Vagina (tissue), 2 donors: Measurements from ENCODE around the gene RSPH3. TPM values are rescaled to one million over a fixed set of nuclear protein-coding genes. Genes with fewer than 3 reads are reported as not detected.

Experiments
- DNase-seq, 2 donors: peaks; one replicate each; pipeline ENCODE4 v3.0.0-alpha.2; 2017; ENCODE audit errors: extremely low spot score in 2 of 2
- H3K27ac ChIP-seq: fragments of 200-600 bp; sonication (generic); one replicate; pipeline ENCODE4 v1.5.1; 2019
- H3K27me3 ChIP-seq: fragments of 200-600 bp; sonication (generic); one replicate; pipeline ENCODE4 v1.5.1; 2019
- H3K36me3 ChIP-seq, 2 donors: fragments of 200-600 bp; sonication (generic); one replicate each; pipeline ENCODE4 v1.5.1; 2017 to 2019
- H3K4me1 ChIP-seq: fragments of 200-600 bp; sonication (generic); one replicate; pipeline ENCODE4 v1.5.1; 2019
- H3K4me3 ChIP-seq, 2 donors: fragments of 200-600 bp; sonication (generic); 1 replicate in 1 of 2; 2 replicates in 1 of 2; pipeline ENCODE4 v1.5.1; 2016 to 2019
- H3K9me3 ChIP-seq: fragments of 200-600 bp; sonication (generic); one replicate; pipeline ENCODE4 v1.5.1; 2019
- POLR2A ChIP-seq, 2 donors: fragments of 450-650 bp; IDR thresholded peaks; one replicate each; pipeline ENCODE4 v1.6.1; 2017; ENCODE audit warnings: antibody characterized with exemption in 2 of 2, mild to moderate bottlenecking in 2 of 2, moderate library complexity in 2 of 2
- POLR2AphosphoS5 ChIP-seq, 2 donors: sonication (generic); formaldehyde crosslinking; IDR thresholded peaks; one replicate each; pipeline ENCODE4 v1.9.0; 2017; ENCODE audit warnings: antibody characterized with exemption in 2 of 2, mild to moderate bottlenecking in 2 of 2, low read depth in 1 of 2; ENCODE audit not compliant: insufficient read depth in 1 of 2
- intact Hi-C: fragments of 100-400 bp; cut with DNase I; formaldehyde crosslinking; loops from one replicate; pipeline ENCODE4 v1.15.1; 2023
- total RNA-seq: library from RNA; depleted of rRNA; stranded (reverse); fragments of >200 nt; gene quantifications from one replicate; pipeline ENCODE4 v1.2.3, GENCODE V29; 2016
- TF ChIP-seq, protein P1 (sequence below), 3 experiments: fragments of 450-650 bp in 2 of 3; fragments of 200-600 bp in 1 of 3; sonication (generic) in 1 of 3; IDR thresholded peaks; one replicate each; pipeline ENCODE4 v1.5.1; 2017 to 2019; ENCODE audit warnings: antibody characterized with exemption in 3 of 3, mild to moderate bottlenecking in 2 of 3, moderate library complexity in 2 of 3

RSPH3 gene
- total RNA-seq, 1 donor from 2014 or later, result 14.5 TPM

- Histone ChIP-seq H3K4me1 (no peaks in the 10 kb centered on the region), H3K36me3 (no peaks in the 10 kb centered on the region), H3K27me3 (no peaks in the 10 kb centered on the region), H3K27ac (peak overlapping the region; percentile 34), H3K9me3 (no peaks in the 10 kb centered on the region), H3K4me3 (peak overlapping the region in 1 of 2 donors; percentile 30)
- intact Hi-C loops, result no loop called here
- DNase-seq, result peak in 1 of 2 donors; percentile 32
- TF ChIP-seq, protein P1, sequence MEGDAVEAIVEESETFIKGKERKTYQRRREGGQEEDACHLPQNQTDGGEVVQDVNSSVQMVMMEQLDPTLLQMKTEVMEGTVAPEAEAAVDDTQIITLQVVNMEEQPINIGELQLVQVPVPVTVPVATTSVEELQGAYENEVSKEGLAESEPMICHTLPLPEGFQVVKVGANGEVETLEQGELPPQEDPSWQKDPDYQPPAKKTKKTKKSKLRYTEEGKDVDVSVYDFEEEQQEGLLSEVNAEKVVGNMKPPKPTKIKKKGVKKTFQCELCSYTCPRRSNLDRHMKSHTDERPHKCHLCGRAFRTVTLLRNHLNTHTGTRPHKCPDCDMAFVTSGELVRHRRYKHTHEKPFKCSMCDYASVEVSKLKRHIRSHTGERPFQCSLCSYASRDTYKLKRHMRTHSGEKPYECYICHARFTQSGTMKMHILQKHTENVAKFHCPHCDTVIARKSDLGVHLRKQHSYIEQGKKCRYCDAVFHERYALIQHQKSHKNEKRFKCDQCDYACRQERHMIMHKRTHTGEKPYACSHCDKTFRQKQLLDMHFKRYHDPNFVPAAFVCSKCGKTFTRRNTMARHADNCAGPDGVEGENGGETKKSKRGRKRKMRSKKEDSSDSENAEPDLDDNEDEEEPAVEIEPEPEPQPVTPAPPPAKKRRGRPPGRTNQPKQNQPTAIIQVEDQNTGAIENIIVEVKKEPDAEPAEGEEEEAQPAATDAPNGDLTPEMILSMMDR (IDR thresholded peaks at IDR 0.05), result no peak
- no peak for TF ChIP-seq POLR2AphosphoS5 (IDR thresholded peaks at IDR 0.05; ENCODE audit: insufficient read depth in 1 of 2, low read depth in 1 of 2)
- TF ChIP-seq POLR2A (IDR thresholded peaks at IDR 0.05), result no peak
Measured at GRCh38 chr6:159043947-159044346, 43.9 kb upstream of the RSPH3 start.

- Histone ChIP-seq H3K36me3 (no peaks in the 10 kb centered on the region), H3K27me3 (no peaks in the 10 kb centered on the region), H3K4me3 (no peak overlapping the region), H3K4me1 (no peaks in the 10 kb centered on the region), H3K27ac (no peak overlapping the region), H3K9me3 (no peaks in the 10 kb centered on the region)
- intact Hi-C loops, result no loop called here
- TF ChIP-seq POLR2A (IDR thresholded peaks at IDR 0.05) (no peak), POLR2AphosphoS5 (IDR thresholded peaks at IDR 0.05; ENCODE audit: insufficient read depth in 1 of 2, low read depth in 1 of 2) (no peak)
- TF ChIP-seq, protein P1 (IDR thresholded peaks at IDR 0.05), result no peak
- peak in 1 of 2 donors; percentile 40 for DNase-seq
Measured at GRCh38 chr6:159043251-159043650, 43.2 kb upstream of the RSPH3 start.

- no peaks in the 10 kb centered on the region for H3K4me1 ChIP-seq
- TF ChIP-seq POLR2AphosphoS5 (IDR thresholded peaks at IDR 0.05; ENCODE audit: insufficient read depth in 1 of 2, low read depth in 1 of 2) (no peak), POLR2A (IDR thresholded peaks at IDR 0.05) (no peak)
- TF ChIP-seq, protein P1 (IDR thresholded peaks at IDR 0.05), result no peak
- intact Hi-C loops, result no loop called here
- H3K27ac ChIP-seq, result no peak overlapping the region
- no peak for DNase-seq
- H3K4me3 ChIP-seq, result no peak overlapping the region
- no peaks in the 10 kb centered on the region for H3K9me3 ChIP-seq
- H3K27me3 ChIP-seq, result no peaks in the 10 kb centered on the region
- H3K36me3 ChIP-seq, result no peaks in the 10 kb centered on the region
Measured at GRCh38 chr6:159042826-159043181, 42.8 kb upstream of the RSPH3 start.

GRCh38 chr6:159042003-159042825 is 42.2 kb upstream of the RSPH3 start:
- Histone ChIP-seq H3K4me3 (no peak overlapping the region), H3K36me3 (no peaks in the 10 kb centered on the region), H3K4me1 (no peaks in the 10 kb centered on the region), H3K27me3 (no peaks in the 10 kb centered on the region), H3K9me3 (no peaks in the 10 kb centered on the region), H3K27ac (no peak overlapping the region)
- peak in 1 of 2 donors; percentile 84 for DNase-seq
- TF ChIP-seq POLR2A (IDR thresholded peaks at IDR 0.05) (no peak), POLR2AphosphoS5 (IDR thresholded peaks at IDR 0.05; ENCODE audit: insufficient read depth in 1 of 2, low read depth in 1 of 2) (peak in 1 of 2 donors; percentile 49)
- TF ChIP-seq, protein P1 (IDR thresholded peaks at IDR 0.05), result peak; percentile 54 to 75 (median 59)
- intact Hi-C loops, result no loop called here

DNA sequence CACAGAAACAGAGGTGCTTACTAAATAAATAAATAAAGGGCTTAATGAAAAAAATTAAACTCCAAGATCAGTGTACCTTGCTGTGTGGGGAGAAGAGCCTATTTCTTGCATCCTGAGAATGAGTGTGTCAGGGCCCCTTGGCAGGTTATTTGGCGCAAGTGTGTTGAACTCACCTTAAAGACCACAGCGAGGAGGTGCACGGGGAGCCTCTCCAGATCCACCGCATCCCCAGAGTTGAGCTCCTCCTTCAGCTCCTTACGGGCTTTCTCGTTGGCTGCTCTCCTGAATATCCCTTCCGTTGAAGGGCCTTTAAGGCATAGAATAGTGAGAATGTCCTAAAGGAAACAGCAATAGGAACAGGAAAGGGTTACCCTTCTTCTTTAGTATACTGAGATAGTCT is 41.2 kb upstream of the RSPH3 start:
- intact Hi-C loops, result no loop called here
- H3K4me3 ChIP-seq, result no peak overlapping the region
- no peak overlapping the region for H3K27ac ChIP-seq
- DNase-seq, result peak in 1 of 2 donors; percentile 52
- TF ChIP-seq POLR2AphosphoS5 (IDR thresholded peaks at IDR 0.05; ENCODE audit: insufficient read depth in 1 of 2, low read depth in 1 of 2), result no peak
- TF ChIP-seq POLR2A (IDR thresholded peaks at IDR 0.05), result no peak
- TF ChIP-seq, protein P1 (IDR thresholded peaks at IDR 0.05), result no peak
- no peaks in the 10 kb centered on the region for H3K27me3 ChIP-seq
- H3K9me3 ChIP-seq, result no peaks in the 10 kb centered on the region
- no peaks in the 10 kb centered on the region for H3K36me3 ChIP-seq
- no peaks in the 10 kb centered on the region for H3K4me1 ChIP-seq
